CD4-positive, alpha-beta T cell treated with Interferon gamma for 1 hour (primary cell): ENCODE measurements around the gene PTPN14.
A peak's percentile ranks its signal among the peaks of the same experiment; 100 is the strongest.

Experiments
- DNase-seq: peaks from one replicate; pipeline ENCODE4 v3.0.0-alpha.2; 2020

PTPN14 gene

GRCh38 chr1:214386747-214387146 is 164.7 kb downstream of the PTPN14 start:
- DNase-seq: no peak

- DNase-seq: no peak
Measured at GRCh38 chr1:214386333-214386732, 165.1 kb downstream of the PTPN14 start.

- no peak for DNase-seq
Measured at GRCh38 chr1:214385428-214385827, 166.0 kb downstream of the PTPN14 start.

GRCh38 chr1:214384373-214385079 is 166.9 kb downstream of the PTPN14 start:
- no peak for DNase-seq

GRCh38 chr1:214383381-214384372 is 167.7 kb downstream of the PTPN14 start:
- no peak for DNase-seq

- DNase-seq: no peak
Measured at GRCh38 chr1:214380986-214381695, 170.3 kb downstream of the PTPN14 start.

- no peak for DNase-seq
Measured at GRCh38 chr1:214380396-214380795, 171.0 kb downstream of the PTPN14 start.

GRCh38 chr1:214379236-214379970 is 172.0 kb downstream of the PTPN14 start:
- no peak for DNase-seq

GRCh38 chr1:214378492-214378891 is 172.9 kb downstream of the PTPN14 start:
- DNase-seq: no peak

GRCh38 chr1:214377886-214378285 is 173.5 kb downstream of the PTPN14 start:
- DNase-seq: no peak

- DNase-seq: no peak
Measured at GRCh38 chr1:214377485-214377884, 173.9 kb downstream of the PTPN14 start.

- no peak for DNase-seq
Measured at GRCh38 chr1:214372092-214372491, 179.3 kb downstream of the PTPN14 start.

GRCh38 chr1:214370615-214371014 is 180.8 kb downstream of the PTPN14 start:
- DNase-seq: no peak

- DNase-seq: no peak
Measured at GRCh38 chr1:214369364-214369763, 182.0 kb downstream of the PTPN14 start.

- no peak for DNase-seq
Measured at GRCh38 chr1:214367841-214368240, 183.6 kb downstream of the PTPN14 start.

GRCh38 chr1:214364786-214365295 is 186.6 kb downstream of the PTPN14 start:
- DNase-seq: no peak

- no peak for DNase-seq
Measured at GRCh38 chr1:214364386-214364785, 187.0 kb downstream of the PTPN14 start.

- DNase-seq: no peak
Measured at GRCh38 chr1:214363386-214363785, 188.0 kb downstream of the PTPN14 start.

GRCh38 chr1:214362188-214362882 is 189.1 kb downstream of the PTPN14 start:
- peak; percentile 10 for DNase-seq

GRCh38 chr1:214361636-214362035 is 189.8 kb downstream of the PTPN14 start:
- DNase-seq: no peak

- no peak for DNase-seq
Measured at GRCh38 chr1:214360525-214361164, 190.8 kb downstream of the PTPN14 start.
